CD4-positive, alpha-beta T cell treated with Interleukin-10 for 1 hour (primary cell): Measurements from ENCODE around the gene UGT1A5.

ENCODE experiments used
- DNase-seq: peaks from one replicate; pipeline ENCODE4 v3.0.0-alpha.2; 2020

Gene UGT1A5

GRCh38 chr2:233813236-233814055 is 100.7 kb downstream of the UGT1A5 start:
- DNase-seq: no peak

GRCh38 chr2:233814056-233814835 is 101.5 kb downstream of the UGT1A5 start:
- no peak for DNase-seq

- DNase-seq: no peak
Measured at GRCh38 chr2:233815861-233816260, 103.2 kb downstream of the UGT1A5 start.

GRCh38 chr2:233816334-233816733 is 103.6 kb downstream of the UGT1A5 start:
- DNase-seq: no peak

- no peak for DNase-seq
Measured at GRCh38 chr2:233816771-233817170, 104.1 kb downstream of the UGT1A5 start.

GRCh38 chr2:233817361-233817911 is 104.7 kb downstream of the UGT1A5 start:
- no peak for DNase-seq

GRCh38 chr2:233817995-233818638 is 105.4 kb downstream of the UGT1A5 start:
- no peak for DNase-seq

GRCh38 chr2:233818639-233819621 is 106.2 kb downstream of the UGT1A5 start:
- no peak for DNase-seq

GRCh38 chr2:233819884-233820773 is 107.4 kb downstream of the UGT1A5 start:
- DNase-seq: no peak

- no peak for DNase-seq
Measured at GRCh38 chr2:233820774-233821105, 108.0 kb downstream of the UGT1A5 start.

GRCh38 chr2:233821196-233821595 is 108.5 kb downstream of the UGT1A5 start:
- DNase-seq: no peak

- no peak for DNase-seq
Measured at GRCh38 chr2:233821709-233822100, 109.0 kb downstream of the UGT1A5 start.

- no peak for DNase-seq
Measured at GRCh38 chr2:233822101-233822771, 109.5 kb downstream of the UGT1A5 start.
